HG03159 (cell line): ENCODE results near the gene RIN2.
"Not testable (repeated sequence)": the region's sequence is repeated elsewhere in the genome, so short reads cannot be mapped to it uniquely, and the experiment has no call there.

ENCODE experiments used
- ATAC-seq: cut with Tn5 transposase; IDR thresholded peaks from one replicate; pipeline ENCODE4 v1.9.1; 2021; ENCODE audit warnings: mild to moderate bottlenecking, moderate library complexity; ENCODE audit not compliant: unreplicated experiment

The RIN2 gene

DNA sequence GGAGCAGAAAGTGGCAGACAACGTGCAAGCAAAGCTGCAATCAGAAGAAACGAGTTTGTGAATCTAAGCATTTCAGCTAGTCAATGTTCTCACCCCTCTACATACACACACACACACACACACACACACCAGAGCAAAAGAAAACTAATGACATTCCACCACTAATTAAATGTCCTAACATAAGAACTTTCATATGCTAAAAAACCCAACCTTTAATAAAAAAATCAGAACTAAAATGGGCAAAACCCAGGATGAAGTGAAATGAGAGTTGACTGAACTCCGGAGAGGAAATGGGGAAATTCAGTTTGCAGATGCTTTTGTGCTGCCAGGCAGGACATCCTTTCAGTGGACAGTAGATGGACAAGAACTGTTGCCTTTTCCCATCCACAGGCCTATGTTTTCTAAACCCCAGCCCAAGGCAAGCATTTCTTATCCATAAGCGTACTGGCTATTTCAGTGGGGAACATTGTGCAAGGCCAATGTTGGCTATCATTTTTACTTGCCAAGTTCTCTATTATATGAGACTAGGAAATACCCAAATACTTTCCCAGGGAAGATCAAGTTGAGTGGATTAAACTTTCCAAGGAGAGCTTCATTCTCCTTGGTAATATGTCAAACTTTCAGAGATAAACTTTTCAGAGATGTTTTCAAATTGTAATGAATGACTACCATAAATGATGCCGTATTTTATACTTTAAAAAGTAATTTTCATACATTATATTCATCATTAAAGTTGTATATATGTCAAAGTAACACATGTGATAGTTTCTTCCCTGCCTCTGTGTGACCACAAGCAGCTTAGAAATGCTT, 27.3 kb downstream of the RIN2 start:
- no peak for ATAC-seq

DNA sequence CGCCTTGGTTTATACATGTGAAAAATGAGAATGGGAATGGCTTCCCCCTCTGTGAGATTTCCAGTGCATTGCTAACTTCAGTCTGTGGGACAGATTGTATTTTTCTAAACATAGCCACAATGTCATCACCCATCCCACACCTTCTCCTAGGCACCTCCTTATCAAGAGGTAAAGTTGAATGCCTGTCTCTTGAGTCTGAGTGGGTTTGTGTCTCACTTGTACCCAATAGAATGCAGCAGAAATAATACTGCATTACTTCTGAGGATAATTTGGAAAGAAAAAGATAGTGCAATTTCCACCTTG, 27.9 kb downstream of the RIN2 start:
- ATAC-seq: no peak

DNA sequence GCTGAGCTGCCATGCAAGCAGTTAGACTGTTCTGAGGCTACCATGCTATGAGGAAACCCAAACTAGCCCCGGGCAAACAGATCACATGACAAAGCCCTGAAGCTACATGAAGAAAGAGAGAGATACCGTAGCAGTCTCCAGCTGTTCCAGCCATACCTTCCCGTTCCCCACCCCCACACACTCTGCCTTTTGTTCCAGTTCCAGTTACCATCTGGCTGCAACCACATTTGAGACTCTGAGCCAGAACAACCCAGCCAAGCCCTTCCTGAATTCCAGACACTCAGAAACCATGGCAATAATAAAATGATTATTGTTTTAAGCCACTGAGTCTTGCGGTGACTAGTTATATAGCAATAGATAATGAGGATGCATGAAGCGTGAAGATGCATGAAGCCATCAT, 28.3 kb downstream of the RIN2 start:
- ATAC-seq: no peak

DNA sequence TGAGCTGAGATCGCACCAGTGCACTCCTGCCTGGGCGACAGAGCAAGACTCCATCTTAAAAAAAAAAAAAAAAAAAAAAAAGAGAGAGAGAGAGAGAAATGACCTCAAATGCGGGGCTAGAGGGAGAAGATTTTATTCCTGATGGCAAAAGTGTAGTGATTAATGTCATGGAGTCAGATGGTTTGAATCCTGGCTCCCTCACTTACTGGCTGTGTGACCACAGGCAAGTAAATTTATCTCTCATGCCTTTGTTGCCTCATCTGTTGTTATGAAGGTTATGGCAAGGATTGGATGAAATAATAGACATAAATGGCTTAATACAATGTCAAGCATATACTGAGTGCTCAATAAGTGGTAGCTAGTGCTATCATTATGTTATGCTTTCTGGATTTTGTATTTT, 29.3 kb downstream of the RIN2 start:
- no peak for ATAC-seq

DNA sequence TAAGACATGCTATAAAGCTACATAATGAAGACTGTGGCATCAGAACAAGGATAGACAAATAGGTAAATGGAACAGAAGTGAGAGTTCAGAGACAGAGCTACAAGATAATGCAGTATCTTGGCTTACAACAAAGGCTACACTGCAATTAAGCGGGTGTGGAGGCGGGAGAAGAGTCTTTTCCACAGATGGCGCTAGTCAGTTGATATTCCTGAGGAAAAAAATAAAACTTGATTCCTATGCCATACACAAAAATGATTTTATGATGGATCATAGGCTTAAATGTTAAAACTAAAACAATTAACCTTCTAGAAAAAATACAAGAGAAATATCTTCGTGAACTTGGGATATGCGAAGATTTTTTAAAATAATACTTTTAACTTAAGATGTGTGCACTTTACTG, 31.0 kb downstream of the RIN2 start:
- no peak for ATAC-seq

DNA sequence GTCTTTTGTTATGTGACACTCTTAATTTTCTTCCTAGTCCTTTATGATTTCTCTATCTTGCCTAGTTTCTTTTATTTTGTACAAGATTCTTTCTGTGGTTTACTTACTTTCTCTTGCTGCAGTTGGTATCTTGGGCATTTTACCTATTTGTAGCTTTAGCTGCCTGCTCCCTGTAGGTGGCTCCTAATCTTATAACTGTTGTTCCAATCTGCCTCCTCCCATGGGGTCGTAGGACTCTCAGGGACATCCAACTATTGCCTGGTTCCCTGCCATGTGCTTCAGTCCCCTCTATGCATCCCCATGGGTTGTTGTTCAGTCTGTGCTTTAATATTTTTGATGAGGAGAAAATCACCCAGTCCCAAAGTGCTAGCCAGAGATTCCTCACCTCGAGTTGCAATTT, 31.4 kb downstream of the RIN2 start:
- no peak for ATAC-seq

DNA sequence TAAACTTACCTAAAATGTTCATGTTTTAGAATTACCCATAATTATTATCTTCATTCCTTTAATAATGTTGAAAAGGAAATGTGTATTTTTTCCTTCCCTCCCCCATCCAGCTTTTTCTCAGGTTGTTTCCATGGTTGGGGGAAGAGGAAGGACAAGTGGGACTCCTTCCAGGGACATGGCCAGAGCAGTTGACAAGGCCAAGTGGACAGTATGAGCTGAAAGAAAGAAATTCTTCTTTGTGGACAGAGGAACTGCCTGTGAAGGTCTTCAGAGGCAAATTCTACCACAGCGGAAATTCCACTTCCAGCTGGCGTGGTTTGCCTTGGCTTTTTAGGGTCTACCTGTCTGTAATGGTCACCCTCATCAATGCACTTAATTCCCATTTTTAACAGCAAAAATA, 33.8 kb downstream of the RIN2 start:
- no peak for ATAC-seq

DNA sequence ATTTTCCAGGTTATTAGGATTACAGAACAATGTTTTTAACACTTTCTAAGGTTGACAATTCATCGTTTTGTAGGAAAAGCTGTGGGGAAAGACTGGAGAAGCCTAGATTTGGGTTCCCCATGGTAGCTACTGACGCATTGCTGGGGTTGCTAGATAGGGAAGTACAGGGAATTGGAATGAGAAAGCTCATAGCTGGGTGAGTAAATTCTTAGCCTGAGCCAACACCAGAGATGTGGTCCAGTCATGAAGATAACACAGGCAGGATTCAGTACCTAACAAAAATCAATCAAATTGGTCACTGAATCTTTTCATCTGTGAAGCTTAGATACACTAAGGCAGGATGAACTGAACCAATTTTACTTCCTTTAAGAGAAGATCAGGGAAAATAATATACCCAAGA, 35.7 kb downstream of the RIN2 start:
- no peak for ATAC-seq

DNA sequence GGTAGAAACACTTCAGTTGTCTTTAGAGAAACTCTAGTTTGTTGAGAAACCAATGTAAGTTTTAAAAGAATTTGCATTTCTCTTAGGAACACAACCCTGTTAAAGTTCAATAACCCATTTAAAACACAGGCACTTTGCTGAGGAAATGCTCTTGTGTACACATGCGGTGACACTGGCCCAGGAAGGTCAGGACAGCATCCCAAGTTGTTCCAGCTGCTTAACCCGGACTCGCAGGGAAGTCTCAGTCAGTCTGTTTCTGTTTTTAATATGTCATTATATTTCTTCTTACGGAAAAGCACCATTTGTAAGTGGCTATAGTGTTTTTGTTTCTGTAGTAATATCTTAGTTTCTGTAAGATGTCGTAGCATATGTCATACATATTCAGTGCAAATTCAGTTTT, 36.9 kb downstream of the RIN2 start:
- ATAC-seq: no peak

DNA sequence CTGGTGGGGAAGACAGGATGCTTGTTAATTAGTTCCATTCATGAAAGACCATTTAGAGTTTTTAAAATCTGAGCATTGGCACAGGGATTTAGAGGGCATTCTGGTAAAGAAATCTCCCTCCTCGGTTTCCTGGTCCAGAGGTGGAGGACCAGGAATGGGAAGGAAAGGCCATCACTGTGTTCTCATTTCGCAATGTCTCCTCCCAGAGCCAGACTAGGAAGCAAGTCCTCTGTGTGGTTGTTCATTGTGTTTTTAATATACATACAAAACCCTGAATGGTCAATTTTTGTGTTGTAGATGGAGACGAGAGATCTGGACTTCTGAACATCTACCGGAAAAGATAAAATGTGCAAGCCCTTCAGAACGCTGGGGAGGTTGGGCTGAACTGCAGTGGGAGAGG, 41.3 kb downstream of the RIN2 start:
- ATAC-seq: no peak

DNA sequence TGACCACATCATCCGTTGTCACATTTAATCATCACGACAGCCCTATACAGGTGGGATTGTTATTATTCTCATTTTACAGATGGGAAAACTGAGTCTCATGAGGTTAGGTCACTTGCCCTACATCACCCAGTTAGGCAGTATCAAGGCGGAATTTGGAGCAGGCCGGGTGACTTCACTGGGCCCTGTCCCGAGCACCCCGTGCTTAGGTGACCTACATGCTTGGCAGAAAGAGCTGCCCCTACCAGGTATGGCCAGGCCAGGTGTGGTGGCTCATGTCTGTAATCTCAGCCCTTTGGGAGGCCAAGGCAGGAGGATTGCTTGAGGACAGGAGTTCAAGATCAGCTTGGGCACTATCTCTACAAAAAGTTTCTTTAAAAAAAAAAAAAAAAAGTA, 44.0 kb downstream of the RIN2 start:
- ATAC-seq: no peak

DNA sequence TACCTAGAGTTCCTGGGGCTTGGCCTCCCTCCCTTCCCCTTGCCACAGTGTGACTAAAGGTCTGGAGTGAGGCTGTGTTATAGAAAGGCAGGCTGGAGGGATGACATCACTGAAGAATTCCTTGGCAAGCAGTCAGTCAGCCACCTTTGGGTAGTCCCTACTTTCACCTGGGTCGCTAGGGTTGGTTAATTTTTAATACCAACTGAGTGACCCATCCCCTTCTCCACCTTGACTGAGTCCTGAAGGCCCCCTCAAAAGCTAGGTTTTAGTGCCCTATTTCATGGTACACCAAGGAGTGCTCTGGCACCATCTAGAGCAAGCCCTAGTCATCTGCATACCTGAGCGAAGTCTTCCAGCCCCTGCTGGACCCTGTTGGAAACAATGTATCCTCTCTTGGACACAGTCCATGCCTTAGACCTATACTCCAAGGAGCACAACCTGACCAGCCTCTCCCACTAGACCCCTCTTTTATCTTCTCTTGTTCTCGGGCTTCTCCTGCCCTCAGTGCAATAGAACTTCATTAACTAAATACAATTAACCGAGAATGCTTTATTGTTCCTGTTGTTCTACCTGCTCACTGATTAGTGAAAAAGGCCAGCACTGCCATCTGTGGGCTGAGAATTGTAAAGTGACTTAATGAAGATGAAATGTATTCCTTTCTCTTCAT, 44.6 kb downstream of the RIN2 start:
- no peak for ATAC-seq

DNA sequence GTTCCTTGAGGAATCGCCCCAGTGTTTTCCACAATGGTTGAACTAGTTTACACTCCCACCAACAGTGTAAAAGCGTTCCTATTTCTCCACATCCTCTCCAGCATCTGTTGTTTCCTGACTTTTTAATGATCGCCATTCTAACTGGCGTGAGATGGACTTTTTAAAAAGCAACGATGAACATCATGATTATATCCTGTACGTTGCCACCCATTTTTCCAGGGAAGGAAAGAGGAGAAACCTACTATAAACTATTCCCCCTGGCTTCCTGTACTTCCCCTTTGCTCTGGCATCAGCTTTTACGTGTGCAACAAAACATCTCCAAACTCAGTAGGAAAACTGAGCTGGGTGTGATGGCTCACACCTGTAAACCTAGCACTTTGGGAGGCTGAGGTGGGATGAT, 48.2 kb downstream of the RIN2 start:
- ATAC-seq: not testable (repeated sequence)

DNA sequence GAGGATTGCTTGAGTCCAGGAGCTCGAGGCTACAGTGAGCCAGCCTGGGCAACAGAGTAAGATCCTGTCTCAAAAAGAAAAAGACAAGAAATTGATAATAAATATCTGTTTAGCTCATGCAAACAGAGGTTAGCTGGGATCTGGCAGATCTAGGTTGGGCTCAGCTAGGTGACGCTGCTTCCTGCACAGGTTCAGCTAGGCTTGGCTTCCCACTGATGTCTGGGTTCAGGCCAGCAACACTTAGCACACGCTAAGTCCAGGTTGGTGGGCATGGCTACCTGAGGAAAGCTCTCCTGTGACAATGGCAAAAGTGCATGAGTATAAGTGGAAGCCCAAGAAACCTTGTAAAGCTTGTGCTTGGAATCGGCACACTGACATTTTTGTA, 48.7 kb downstream of the RIN2 start:
- no peak for ATAC-seq

DNA sequence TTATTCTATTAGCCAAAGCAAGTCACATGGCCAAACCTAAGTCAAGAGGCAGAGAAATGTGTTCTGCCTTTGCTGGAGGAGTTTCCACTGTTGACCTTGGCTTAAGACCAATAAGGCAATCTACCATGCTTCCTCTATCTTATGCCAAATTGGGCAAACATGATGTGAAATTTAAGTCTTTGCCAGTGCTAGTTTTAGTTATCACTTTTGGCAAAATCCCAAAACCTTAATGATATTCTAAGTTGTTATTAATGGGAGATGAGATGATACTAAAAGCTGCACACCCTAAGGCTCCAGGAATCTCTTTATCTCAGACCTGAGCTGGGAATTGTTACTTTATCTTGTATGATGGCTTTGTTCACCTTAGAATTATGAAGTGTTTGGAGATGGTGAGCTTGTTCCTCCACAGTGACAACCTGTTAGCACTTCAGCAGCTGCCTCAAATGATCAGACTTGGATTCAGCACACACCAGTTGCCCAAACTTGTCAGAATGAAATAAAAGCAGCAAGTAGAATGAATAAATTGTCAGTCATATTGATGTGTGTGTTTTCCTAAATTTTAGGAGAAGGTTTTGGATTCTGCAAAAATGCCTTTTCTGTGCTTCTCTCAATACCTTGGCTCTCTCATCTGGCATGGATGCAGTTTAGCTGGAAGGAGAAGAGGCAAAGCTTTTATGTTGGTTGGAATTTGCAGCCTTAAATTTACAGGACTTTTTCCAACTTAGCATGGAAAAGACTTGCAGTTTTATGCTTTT, 49.3 kb downstream of the RIN2 start:
- ATAC-seq: no peak
